HepG2 (cell line): ENCODE measurements around the gene ACTL8. TPM values are rescaled to one million over a fixed set of nuclear protein-coding genes. Genes with fewer than 3 reads are reported as not detected.

Source experiments
- ATAC-seq: fragments of 200-7000 bp; cut with Tn5 transposase; 3 replicates; pipeline ENCODE4 v1.9.1; 2020; ENCODE audit warnings: mild to moderate bottlenecking, moderate library complexity
- BruUV-seq: library from RNA; stranded (reverse); fragments of 400-500 nt; replicated peaks from 2 replicates; lab custom pipeline; 2021; lab: Mats Ljungman, UMichigan
- CTCF ChIA-PET: fragments of 300-600 bp; formaldehyde crosslinking; extraction: SDS; loops from one replicate; lab custom pipeline; 2021; ENCODE audit warnings: low total read pairs, inconsistent platforms, low intra/inter-chr PET ratio; lab: Yijun Ruan, JAX
- POLR2A ChIA-PET: fragments of 350-600 bp; sonication (Branson Sonifier 250); formaldehyde crosslinking; loops from one replicate; lab custom pipeline; 2020; ENCODE audit warnings: antibody characterized with exemption, inconsistent platforms; lab: Yijun Ruan, JAX
- DNase-seq: peaks from one replicate; pipeline ENCODE4 v3.0.0-alpha.2; 2015; ENCODE audit warnings: low spot score
- FAIRE-seq: peaks from 3 replicates; lab custom pipeline; 2011; peaks lifted over from hg19 to GRCh38; lab: Jason Lieb, UNC
- H2AFZ ChIP-seq: one replicate; pipeline ENCODE4 v1.6.1; 2011; ENCODE audit warnings: low read length, inconsistent platforms
- H3K27ac ChIP-seq: fragments of 300-600 bp; 3 replicates; pipeline ENCODE4 v1.8.0; 2011; ENCODE audit warnings: mixed run types, mild to moderate bottlenecking, mixed read lengths, low read length, inconsistent platforms; ENCODE audit not compliant: insufficient read depth; ENCODE audit errors: extremely low read length
- H3K27me3 ChIP-seq, 2 experiments: fragments of 200-600 bp in 1 of 2; 2 replicates in 1 of 2; 3 replicates in 1 of 2; pipeline versions ENCODE4 v1.6.0 to v1.8.0; 2011; ENCODE audit warnings: low read length in 2 of 2, mild to moderate bottlenecking in 2 of 2, moderate library complexity in 2 of 2, inconsistent platforms in 1 of 2; ENCODE audit not compliant: insufficient read depth in 2 of 2, control insufficient read depth in 1 of 2
- H3K36me3 ChIP-seq, 2 experiments: fragments of 200-600 bp in 1 of 2; replicated peaks in 1 of 2; 2 replicates in 1 of 2; 3 replicates in 1 of 2; pipeline versions ENCODE4 v1.5.1 to v1.8.0; 2011; ENCODE audit warnings: low read length in 2 of 2, inconsistent platforms in 1 of 2; ENCODE audit not compliant: insufficient read depth in 2 of 2, control insufficient read depth in 1 of 2
- H3K4me1 ChIP-seq: 2 replicates; pipeline ENCODE4 v1.5.1; 2012; ENCODE audit warnings: low read length, inconsistent platforms; ENCODE audit not compliant: insufficient read depth
- H3K4me2 ChIP-seq: 2 replicates; pipeline ENCODE4 v1.6.0; 2011; ENCODE audit warnings: low read depth, low read length, inconsistent platforms
- H3K4me3 ChIP-seq, 3 experiments: fragments of 200-600 bp in 1 of 3; sonication (generic), shearing (Covaris generic) in 1 of 3; replicated peaks in 1 of 3; 2 replicates each; pipeline ENCODE4 v1.5.1; 2011 to 2016; ENCODE audit warnings: low read length in 3 of 3, inconsistent platforms in 2 of 3, low read depth in 2 of 3, mild to moderate bottlenecking in 2 of 3, control low read depth in 1 of 3, mixed read lengths in 1 of 3; ENCODE audit not compliant: insufficient read depth in 1 of 3
- H3K79me2 ChIP-seq: one replicate; pipeline ENCODE4 v1.6.1; 2011; ENCODE audit warnings: low read length, inconsistent platforms; ENCODE audit not compliant: insufficient read depth
- H3K9ac ChIP-seq: 2 replicates; pipeline ENCODE4 v1.6.0; 2011; ENCODE audit warnings: mild to moderate bottlenecking, low read depth, low read length, inconsistent platforms; ENCODE audit not compliant: insufficient read depth
- H3K9me3 ChIP-seq: 2 replicates; pipeline ENCODE4 v1.5.1; 2012; ENCODE audit warnings: mild to moderate bottlenecking, low read length
- H4K20me1 ChIP-seq: 2 replicates; pipeline ENCODE4 v1.6.0; 2011; ENCODE audit warnings: inconsistent platforms, mild to moderate bottlenecking, low read length, moderate library complexity; ENCODE audit not compliant: insufficient read depth
- FLYWCH1 ChIP-seq: sonication (generic); formaldehyde crosslinking; IDR thresholded peaks from 2 replicates; pipeline ENCODE4 v1.8.1; 2023; ENCODE audit warnings: mild to moderate bottlenecking, missing genetic modification reagents
- NFE2L1 ChIP-seq: sonication (generic); formaldehyde crosslinking; IDR thresholded peaks from 2 replicates; pipeline ENCODE4 v1.4.0; 2020; ENCODE audit warnings: missing genetic modification reagents, mild to moderate bottlenecking, borderline replicate concordance
- POGK ChIP-seq: sonication (generic); formaldehyde crosslinking; conservative IDR thresholded peaks from 2 replicates; pipeline ENCODE4 v1.8.0; 2022; ENCODE audit warnings: mild to moderate bottlenecking, moderate library complexity, missing genetic modification reagents
- SETDB1 ChIP-seq: sonication (generic); formaldehyde crosslinking; IDR thresholded peaks from 2 replicates; pipeline ENCODE4 v1.5.1; 2020; ENCODE audit warnings: missing genetic modification reagents, mild to moderate bottlenecking, borderline replicate concordance
- TFAP4 ChIP-seq: sonication (generic); IDR thresholded peaks from 2 replicates; pipeline ENCODE4 v1.6.1; 2016; ENCODE audit warnings: low read depth, borderline replicate concordance
- ZNF792 ChIP-seq: IDR thresholded peaks from 2 replicates; pipeline ENCODE4 v1.6.1; 2016
- WGBS: methylation state at CpG from one replicate; pipeline ENCODE4 v1.1.6; 2017; ENCODE audit warnings: low lambda C conversion rate; 5-methylcytosine and 5-hydroxymethylcytosine counted together
- in situ Hi-C: cut with HindIII; loops from 2 replicates; pipeline ENCODE4 v1.10.0; 2017; ENCODE audit warnings: low pct_unique_long_range_greater_than_20kb; ENCODE audit not compliant: extremely low pct_ligation_motif_present
- intact Hi-C: fragments of 100-400 bp; cut with micrococcal nuclease; formaldehyde crosslinking; loops from one replicate; pipeline ENCODE4 v1.10.0; 2022; ENCODE audit not compliant: unreplicated experiment
- polyA plus RNA-seq, 8 experiments: library from polyadenylated mRNA; depleted of rRNA in 3 of 8; stranded (reverse) in 7 of 8; unstranded in 1 of 8; fragments of >200 nt; fragmentation: Illumina TruSeq in 4 of 8; extraction: Trizol in 4 of 8; gene quantifications; 2 replicates each; pipeline versions ENCODE4 v1.2.1 to v1.2.3, GENCODE V29; 2011 to 2016; ENCODE audit warnings: low read depth in 4 of 8, missing spikeins in 1 of 8, mixed read lengths in 1 of 8; ENCODE audit not compliant: insufficient read depth in 1 of 8
- total RNA-seq, 5 experiments: library from RNA; depleted of rRNA; stranded (reverse); fragments of >200 nt; fragmentation: Illumina TruSeq; extraction: Trizol; gene quantifications; 2 replicates each; pipeline ENCODE4 v1.2.3, GENCODE V29; 2016; ENCODE audit warnings: low read depth in 1 of 5

Gene ACTL8
- total and polyA plus RNA-seq, 2 of the 13 experiments (the other 11 are each of a cell fraction or from before 2014, with no cell fraction given) = 0.09 to 0.64 TPM

- no peak for TF ChIP-seq POGK
- TF ChIP-seq NFE2L1 = no peak
Observed at GRCh38 chr1:17874231-17874630, 119.1 kb downstream of the ACTL8 start (continued).

- in situ Hi-C loops = no loop called here
- CTCF ChIA-PET = no interaction called here
- no peak for DNase-seq
- Histone ChIP-seq H3K27ac (no peak overlapping the region), H3K9me3 (no peaks in the 10 kb centered on the region), H3K36me3 (no peaks in the 10 kb centered on the region), H4K20me1 (no peaks in the 10 kb centered on the region), H3K27me3 (peaks cover 0 to 1% of the 10 kb centered on the region in 2 experiments; a peak in 1 of 5 replicates), H3K4me2 (no peak overlapping the region), H3K4me1 (no peaks in the 10 kb centered on the region), H3K4me3 (no peak overlapping the region), H3K9ac (no peak overlapping the region), H2AFZ (no peak overlapping the region), H3K79me2 (no peaks in the 10 kb centered on the region)
- FAIRE-seq = no peak
- intact Hi-C loops = no loop called here
- 3% methylated on average over 5 of the region's 5 CpGs for WGBS
- no TSS peak for BruUV-seq
- no peak for TF ChIP-seq TFAP4
- no peak for TF ChIP-seq ZNF792 (CRISPR knock-in tag)
- no peak for TF ChIP-seq SETDB1 (CRISPR knock-in tag)
- TF ChIP-seq FLYWCH1 (CRISPR knock-in tag) = no peak
- no peak for ATAC-seq
- POLR2A ChIA-PET = no interaction called here
Observed at GRCh38 chr1:17874710-17875109, 119.6 kb downstream of the ACTL8 start.
